IMR-90 (cell line): Measurements from ENCODE around the gene HOXB7. TPM values are rescaled to one million over a fixed set of nuclear protein-coding genes. Genes with fewer than 3 reads are reported as not detected.

Experiments used
- ATAC-seq: fragments of 200-7000 bp; cut with Tn5 transposase; 2 replicates; pipeline ENCODE4 v1.9.1; 2020; ENCODE audit warnings: low read depth, mild to moderate bottlenecking, moderate library complexity
- BruUV-seq: library from RNA; stranded (reverse); fragments of 400-500 nt; replicated peaks from 2 replicates; lab custom pipeline; 2021; lab: Mats Ljungman, UMichigan
- CTCF ChIA-PET: fragments of 300-600 bp; formaldehyde crosslinking; extraction: SDS; loops from one replicate; lab custom pipeline; 2021; ENCODE audit warnings: antibody characterized with exemption; lab: Yijun Ruan, JAX
- POLR2A ChIA-PET: fragments of 300-600 bp; sonication (Branson Sonifier 250); formaldehyde crosslinking; loops from one replicate; lab custom pipeline; 2022; ENCODE audit warnings: antibody characterized with exemption; ENCODE audit not compliant: unreplicated experiment; lab: Charles Lee
- DNase-seq: peaks from one replicate; pipeline ENCODE4 v3.0.0; 2013
- H2AFZ ChIP-seq: replicated peaks from 2 replicates; pipeline ENCODE3; 2013; ENCODE audit warnings: low read length, mild to moderate bottlenecking; ENCODE audit not compliant: poor library complexity
- H2AK5ac ChIP-seq: 2 replicates; pipeline ENCODE4 v1.6.1; 2013; ENCODE audit warnings: low read depth, low read length, inconsistent platforms
- H2AK9ac ChIP-seq: replicated peaks from 2 replicates; pipeline ENCODE3; 2013; ENCODE audit warnings: mild to moderate bottlenecking, low read depth, low read length, moderate library complexity; ENCODE audit not compliant: poor library complexity
- H2BK120ac ChIP-seq: 2 replicates; pipeline ENCODE4 v1.6.1; 2013; ENCODE audit warnings: low read depth, low read length, inconsistent platforms
- H2BK15ac ChIP-seq: 3 replicates; pipeline ENCODE4 v1.6.1; 2013; ENCODE audit warnings: low read depth, low read length, inconsistent platforms
- H2BK20ac ChIP-seq: 2 replicates; pipeline ENCODE4 v1.6.1; 2013; ENCODE audit warnings: low read depth, mild to moderate bottlenecking, inconsistent platforms, low read length, moderate library complexity
- H2BK5ac ChIP-seq: 2 replicates; pipeline ENCODE4 v1.6.1; 2013; ENCODE audit warnings: mild to moderate bottlenecking, low read depth, low read length, inconsistent platforms; ENCODE audit not compliant: poor library complexity, severe bottlenecking
- H3K14ac ChIP-seq: replicated peaks from 2 replicates; pipeline ENCODE4 v1.6.1; 2013; ENCODE audit warnings: low read depth, low read length, inconsistent platforms
- H3K18ac ChIP-seq: 2 replicates; pipeline ENCODE4 v1.6.1; 2013; ENCODE audit warnings: low read depth, low read length, control low read depth
- H3K23ac ChIP-seq: 2 replicates; pipeline ENCODE4 v1.6.1; 2013; ENCODE audit warnings: low read depth, low read length, inconsistent platforms
- H3K27ac ChIP-seq: 2 replicates; pipeline ENCODE4 v1.5.1; 2013; ENCODE audit warnings: mild to moderate bottlenecking, control low read depth, low read length; ENCODE audit not compliant: insufficient read depth
- H3K27me3 ChIP-seq: 2 replicates; pipeline ENCODE4 v1.6.1; 2013; ENCODE audit warnings: low read length; ENCODE audit not compliant: control insufficient read depth, insufficient read depth
- H3K36me3 ChIP-seq: 2 replicates; pipeline ENCODE4 v1.6.1; 2013; ENCODE audit warnings: low read length, mixed read lengths; ENCODE audit not compliant: control insufficient read depth, insufficient read depth
- H3K4ac ChIP-seq: 2 replicates; pipeline ENCODE4 v1.6.1; 2013; ENCODE audit warnings: low read depth, low read length, inconsistent platforms
- H3K4me1 ChIP-seq: 2 replicates; pipeline ENCODE4 v1.6.1; 2013; ENCODE audit warnings: low read length, mixed read lengths; ENCODE audit not compliant: control insufficient read depth, insufficient read depth
- H3K4me2 ChIP-seq: 2 replicates; pipeline ENCODE4 v1.6.1; 2013; ENCODE audit warnings: low read depth, mild to moderate bottlenecking, control low read depth, low read length, moderate library complexity
- H3K4me3 ChIP-seq: 2 replicates; pipeline ENCODE4 v1.5.1; 2013; ENCODE audit warnings: low read depth, mild to moderate bottlenecking, control low read depth, low read length, moderate library complexity; ENCODE audit not compliant: insufficient read depth
- H3K56ac ChIP-seq: 2 replicates; pipeline ENCODE4 v1.6.1; 2013; ENCODE audit warnings: low read length, inconsistent platforms; ENCODE audit not compliant: insufficient read depth; ENCODE audit errors: extremely low read depth
- H3K79me1 ChIP-seq, 2 experiments: 2 replicates each; pipeline ENCODE4 v1.6.1; 2013; ENCODE audit warnings: low read length in 2 of 2, inconsistent platforms in 1 of 2, low read depth in 1 of 2
- H3K9ac ChIP-seq: 2 replicates; pipeline ENCODE4 v1.6.1; 2013; ENCODE audit warnings: low read depth, low read length, control low read depth
- H3K9me1 ChIP-seq: 2 replicates; pipeline ENCODE4 v1.6.1; 2013; ENCODE audit warnings: low read length, inconsistent platforms; ENCODE audit not compliant: insufficient read depth
- H3K9me3 ChIP-seq: 2 replicates; pipeline ENCODE4 v1.6.1; 2013; ENCODE audit warnings: low read length; ENCODE audit not compliant: control insufficient read depth, insufficient read depth
- H4K20me1 ChIP-seq: 2 replicates; pipeline ENCODE4 v1.6.1; 2013; ENCODE audit warnings: low read length, inconsistent platforms; ENCODE audit not compliant: insufficient read depth
- H4K5ac ChIP-seq: 2 replicates; pipeline ENCODE4 v1.6.1; 2013; ENCODE audit warnings: mild to moderate bottlenecking, low read depth, low read length, control low read depth
- H4K8ac ChIP-seq, 2 experiments: 2 replicates each; pipeline ENCODE4 v1.6.1; 2013; ENCODE audit warnings: low read depth in 2 of 2, low read length in 2 of 2, control low read depth in 1 of 2, inconsistent platforms in 1 of 2
- H4K91ac ChIP-seq: 2 replicates; pipeline ENCODE4 v1.6.1; 2013; ENCODE audit warnings: low read depth, low read length, inconsistent platforms; ENCODE audit not compliant: insufficient read depth
- NFE2L2 ChIP-seq: fragments of 150-350 bp; IDR thresholded peaks from 2 replicates; pipeline ENCODE4 v1.6.1; 2016; ENCODE audit warnings: low read depth, mild to moderate bottlenecking, low read length
- whole genome bisulfite sequencing, 2 experiments: methylation state at CpG; one replicate each; pipeline versions ENCODE4 v1.1.5 to v1.1.7; 2013; ENCODE audit warnings: missing lambda C conversion rate in 2 of 2; ENCODE audit not compliant: insufficient read length in 1 of 2; ENCODE audit errors: extremely low coverage in 2 of 2; 5-methylcytosine and 5-hydroxymethylcytosine counted together
- dilution Hi-C: fragments of 300-500 bp; cut with HindIII; formaldehyde crosslinking; loops from one replicate; pipeline ENCODE4 v1.14.3; 2018; ENCODE audit warnings: low sequenced_read_pairs; ENCODE audit not compliant: unreplicated experiment
- in situ Hi-C: fragments of 300-500 bp; cut with MboI; formaldehyde crosslinking; loops from 3 replicates; pipeline ENCODE4 v1.14.3; 2019; ENCODE audit warnings: low sequenced_read_pairs, inconsistent platforms, mixed read lengths
- intact Hi-C: fragments of 100-400 bp; cut with micrococcal nuclease; formaldehyde crosslinking; loops from 2 replicates; pipeline ENCODE4 v1.10.0; 2022
- polyA plus RNA-seq, 3 experiments: library from polyadenylated mRNA; depleted of rRNA; stranded (reverse); fragments of >200 nt; gene quantifications; 2 replicates each; pipeline ENCODE4 v1.2.3, GENCODE V29; 2012; ENCODE audit warnings: low replicate concordance in 1 of 3
- total RNA-seq: library from RNA; depleted of rRNA; stranded (reverse); fragments of >200 nt; gene quantifications from 2 replicates; pipeline ENCODE4 v1.2.3, GENCODE V29; 2012

The HOXB7 gene
- total and polyA plus RNA-seq, 2 of the 4 experiments (the other 2 are of a cell fraction) = 1.8 to 6.7 TPM

DNA sequence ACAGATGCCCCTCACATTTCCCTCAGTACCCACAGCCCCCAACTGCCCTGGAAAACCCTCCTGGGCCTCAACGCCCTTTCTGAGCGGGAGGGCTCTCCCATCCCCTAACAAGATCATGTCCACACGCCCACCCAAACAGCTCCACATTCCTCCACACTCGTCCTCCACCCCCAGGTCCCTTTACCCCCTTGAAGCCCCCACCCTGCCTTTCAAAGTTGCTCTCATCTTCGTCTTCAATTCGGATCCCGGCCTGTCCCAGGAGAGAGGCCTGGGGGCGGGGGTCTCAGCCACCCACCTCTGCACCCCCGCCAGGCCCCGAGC is 47.0 kb downstream of the HOXB7 start:
- Histone ChIP-seq H3K9me1 (peaks cover 23% of the 10 kb centered on the region), H3K56ac (peak overlapping the region; percentile 19; the same call in 1 of the 2 replicates), H2BK120ac (peak overlapping the region; percentile 29; the same call in 1 of the 2 replicates), H3K4me3 (peak overlapping the region; percentile 46), H2AK5ac (peak overlapping the region; percentile 69), H4K8ac (peak overlapping the region in 1 of 2 experiments; percentile 73; a peak in 1 of 4 replicates), H3K27me3 (no peaks in the 10 kb centered on the region), H2BK20ac (no peak overlapping the region), H3K36me3 (peaks cover 39% of the 10 kb centered on the region; the same call in 1 of the 2 replicates), H3K4me1 (peaks cover 76% of the 10 kb centered on the region), H4K5ac (peak overlapping the region; percentile 86; the same call in 1 of the 2 replicates), H4K20me1 (peaks cover 34% of the 10 kb centered on the region), H4K91ac (peak overlapping the region; percentile 42), H3K9ac (peak overlapping the region; percentile 78), H3K23ac (peak overlapping the region; percentile 96), H3K79me1 (peaks cover 0 to 24% of the 10 kb centered on the region in 2 experiments; a peak in 2 of 4 replicates), H2AFZ (no peak overlapping the region), H3K18ac (peak overlapping the region; percentile 81), H2BK15ac (peak overlapping the region; percentile 6; the same call in 1 of the 3 replicates), H3K27ac (peak overlapping the region; percentile 93), H3K14ac (peak overlapping the region; percentile 91), H2AK9ac (peak overlapping the region; percentile 71), H2BK5ac (peak overlapping the region; percentile 80), H3K4me2 (peak overlapping the region; percentile 88), H3K4ac (peak overlapping the region; percentile 91), H3K9me3 (no peaks in the 10 kb centered on the region)
- DNase-seq (no peak), ATAC-seq (no peak)
- in situ Hi-C loops (no loop called here), dilution Hi-C loops (no loop called here), intact Hi-C loops (no loop called here)
- no TSS peak for BruUV-seq
- POLR2A ChIA-PET = interaction anchor here (0.5 to 0.9 kb wide), 3 partner anchors 14 to 437 kb away, joined by 3 to 9 read pairs (median 3); no protein-coding TSS in a partner anchor
- 0% methylated on average over 4 of the region's 10 CpGs; no CpG with 5 or more reads in 1 of the 2 experiments for WGBS, 2 experiments
- CTCF ChIA-PET = interaction anchor here (0.6 kb wide), 1 partner anchor 677 kb away, joined by 6 read pairs; no protein-coding TSS in a partner anchor
- TF ChIP-seq NFE2L2 = no peak
